Loucy (cell line): ENCODE measurements around the gene MAGEH1.

Source experiments
- H2AFZ ChIP-seq: fragments of 200-600 bp; sonication (generic); 2 replicates; pipeline ENCODE4 v1.6.0; 2016; ENCODE audit warnings: antibody characterized with exemption, mild to moderate bottlenecking, low read length, moderate library complexity
- H3F3A ChIP-seq: fragments of 200-600 bp; 2 replicates; pipeline ENCODE4 v1.6.0; 2016; ENCODE audit warnings: antibody characterized with exemption, low read depth, mild to moderate bottlenecking
- H3K27me3 ChIP-seq: fragments of 200-600 bp; sonication (generic); 2 replicates; pipeline ENCODE4 v1.6.1; 2014; ENCODE audit warnings: low read length, mild to moderate bottlenecking; ENCODE audit not compliant: insufficient read depth, poor library complexity, severe bottlenecking
- H3K36me3 ChIP-seq: fragments of 200-600 bp; sonication (generic); 2 replicates; pipeline ENCODE4 v1.6.1; 2016; ENCODE audit warnings: low read length; ENCODE audit not compliant: insufficient read depth
- H3K4me1 ChIP-seq: fragments of 200-600 bp; sonication (generic); 2 replicates; pipeline ENCODE4 v1.5.1; 2014; ENCODE audit warnings: low read length, mild to moderate bottlenecking; ENCODE audit not compliant: insufficient read depth, poor library complexity, severe bottlenecking
- H3K4me2 ChIP-seq: fragments of 200-600 bp; sonication (generic); 2 replicates; pipeline ENCODE4 v1.6.0; 2014; ENCODE audit warnings: antibody characterized with exemption, low read length, low read depth, mild to moderate bottlenecking; ENCODE audit not compliant: poor library complexity, severe bottlenecking
- H3K4me3 ChIP-seq: fragments of 200-600 bp; sonication (generic); 2 replicates; pipeline ENCODE4 v1.5.1; 2014; ENCODE audit warnings: low read length, mild to moderate bottlenecking, mixed read lengths; ENCODE audit not compliant: poor library complexity, severe bottlenecking
- H3K79me2 ChIP-seq: fragments of 200-600 bp; sonication (generic); 2 replicates; pipeline ENCODE4 v1.6.1; 2014; ENCODE audit warnings: low read length; ENCODE audit not compliant: insufficient read depth
- H3K9ac ChIP-seq: fragments of 200-600 bp; sonication (generic); 2 replicates; pipeline ENCODE4 v1.6.0; 2014; ENCODE audit warnings: mild to moderate bottlenecking, low read depth, low read length, moderate library complexity; ENCODE audit not compliant: poor library complexity, severe bottlenecking
- H3K9me2 ChIP-seq: fragments of 200-600 bp; sonication (generic); replicated peaks from 2 replicates; pipeline ENCODE4 v1.6.1; 2016; ENCODE audit warnings: low read depth, low read length, mixed read lengths
- H3K9me3 ChIP-seq: fragments of 200-600 bp; sonication (generic); 2 replicates; pipeline ENCODE4 v1.6.1; 2014; ENCODE audit warnings: mild to moderate bottlenecking, antibody characterized with exemption, low read length, low read depth; ENCODE audit not compliant: insufficient read depth
- H4K20me1 ChIP-seq: fragments of 200-600 bp; sonication (generic); 2 replicates; pipeline ENCODE4 v1.6.0; 2014; ENCODE audit warnings: antibody characterized with exemption, low read length, mild to moderate bottlenecking; ENCODE audit not compliant: insufficient read depth, poor library complexity, severe bottlenecking
- CTCF ChIP-seq: fragments of 200-600 bp; sonication (generic); conservative IDR thresholded peaks from 2 replicates; pipeline ENCODE4 v1.5.1; 2014; ENCODE audit warnings: mild to moderate bottlenecking, antibody characterized with exemption, low read length
- EZH2phosphoT487 ChIP-seq: fragments of 200-600 bp; IDR thresholded peaks from 2 replicates; pipeline ENCODE4 v1.6.1; 2018; ENCODE audit warnings: antibody characterized with exemption, mild to moderate bottlenecking, moderate library complexity, borderline replicate concordance

Gene MAGEH1

GRCh38 chrX:55487143-55487542 is 35.2 kb downstream of the MAGEH1 start:
- H3K9me2 ChIP-seq: no peaks in the 10 kb centered on the region
- TF ChIP-seq CTCF (no peak), EZH2phosphoT487 (no peak)
- no peaks in the 10 kb centered on the region for H3K36me3 ChIP-seq
- H3K27me3 ChIP-seq: no peaks in the 10 kb centered on the region
- H3K4me3 ChIP-seq: peak overlapping the region; percentile 85
- H3F3A ChIP-seq: no peaks in the 10 kb centered on the region
- no peaks in the 10 kb centered on the region for H3K9me3 ChIP-seq
- peak overlapping the region; percentile 82 for H3K4me2 ChIP-seq
- H4K20me1 ChIP-seq: no peaks in the 10 kb centered on the region
- H3K9ac ChIP-seq: peak overlapping the region; percentile 91
- H3K79me2 ChIP-seq: peaks cover 4% of the 10 kb centered on the region
- peaks cover 10% of the 10 kb centered on the region for H3K4me1 ChIP-seq
- no peak overlapping the region for H2AFZ ChIP-seq

GRCh38 chrX:55488006-55488592 is 36.2 kb downstream of the MAGEH1 start:
- no peaks in the 10 kb centered on the region for H4K20me1 ChIP-seq
- no peaks in the 10 kb centered on the region for H3K9me3 ChIP-seq
- H3K4me3 ChIP-seq: peak overlapping the region; percentile 86
- H3K79me2 ChIP-seq: peaks cover 4% of the 10 kb centered on the region
- H3F3A ChIP-seq: no peaks in the 10 kb centered on the region
- no peaks in the 10 kb centered on the region for H3K36me3 ChIP-seq
- peak overlapping the region; percentile 91 for H3K9ac ChIP-seq
- no peaks in the 10 kb centered on the region for H3K27me3 ChIP-seq
- H3K9me2 ChIP-seq: no peaks in the 10 kb centered on the region
- H3K4me2 ChIP-seq: peak overlapping the region; percentile 82
- H3K4me1 ChIP-seq: peaks cover 10% of the 10 kb centered on the region
- TF ChIP-seq CTCF (no peak), EZH2phosphoT487 (no peak)
- H2AFZ ChIP-seq: peak overlapping the region; percentile 90

GRCh38 chrX:55488593-55489313 is 36.8 kb downstream of the MAGEH1 start:
- no peak for TF ChIP-seq EZH2phosphoT487
- no peak for TF ChIP-seq CTCF
- no peaks in the 10 kb centered on the region for H3K36me3 ChIP-seq
- H4K20me1 ChIP-seq: no peaks in the 10 kb centered on the region
- H3K9me2 ChIP-seq: no peaks in the 10 kb centered on the region
- H3K79me2 ChIP-seq: peaks cover 4% of the 10 kb centered on the region
- H3K4me1 ChIP-seq: peaks cover 10% of the 10 kb centered on the region
- H2AFZ ChIP-seq: peak overlapping the region; percentile 93
- no peaks in the 10 kb centered on the region for H3F3A ChIP-seq
- peak overlapping the region; percentile 70 for H3K4me2 ChIP-seq
- H3K4me3 ChIP-seq: peak overlapping the region; percentile 86
- no peaks in the 10 kb centered on the region for H3K27me3 ChIP-seq
- H3K9ac ChIP-seq: peak overlapping the region; percentile 91
- no peaks in the 10 kb centered on the region for H3K9me3 ChIP-seq
